MCF 10A (cell line): Measurements from ENCODE around the gene ACSL6. TPM values are rescaled to one million over a fixed set of nuclear protein-coding genes. Genes with fewer than 3 reads are reported as not detected.

Experiments
- BruUV-seq: library from RNA; stranded (reverse); fragments of 400-500 nt; replicated peaks from 2 replicates; lab custom pipeline; 2021; lab: Mats Ljungman, UMichigan
- CTCF ChIA-PET: fragments of 300-600 bp; sonication (Branson Sonifier 250); formaldehyde crosslinking; extraction: SDS; loops from one replicate; lab custom pipeline; 2021; ENCODE audit warnings: antibody characterized with exemption, inconsistent platforms; lab: Yijun Ruan, JAX
- POLR2A ChIA-PET: fragments of 300-600, 350-650 bp; sonication (Branson Sonifier 250); formaldehyde crosslinking; extraction: SDS; loops from one replicate; lab custom pipeline; 2020; ENCODE audit warnings: antibody characterized with exemption, inconsistent platforms; lab: Yijun Ruan, JAX
- DNase-seq: peaks from one replicate; pipeline ENCODE4 v3.0.0-alpha.2; 2018; ENCODE audit not compliant: unreplicated experiment
- H3K27ac Mint-ChIP-seq: one replicate; pipeline ENCODE4 v1.8.0; 2022; ENCODE audit warnings: mild to moderate bottlenecking, low read depth, mixed read lengths; ENCODE audit not compliant: unreplicated experiment
- H3K27me3 Mint-ChIP-seq: one replicate; pipeline ENCODE4 v1.8.0; 2022; ENCODE audit warnings: mixed read lengths; ENCODE audit not compliant: insufficient read depth, unreplicated experiment
- H3K36me3 Mint-ChIP-seq: one replicate; pipeline ENCODE4 v1.8.0; 2022; ENCODE audit warnings: mild to moderate bottlenecking, moderate library complexity, mixed read lengths; ENCODE audit not compliant: insufficient read depth, unreplicated experiment
- H3K4me1 Mint-ChIP-seq: one replicate; pipeline ENCODE4 v1.8.0; 2022; ENCODE audit warnings: mixed read lengths; ENCODE audit not compliant: insufficient read depth, unreplicated experiment
- H3K4me3 Mint-ChIP-seq: one replicate; pipeline ENCODE4 v1.8.0; 2022; ENCODE audit warnings: mild to moderate bottlenecking, moderate library complexity, mixed read lengths; ENCODE audit not compliant: unreplicated experiment
- H3K9me3 Mint-ChIP-seq: one replicate; pipeline ENCODE4 v1.8.0; 2022; ENCODE audit warnings: mixed read lengths; ENCODE audit not compliant: unreplicated experiment
- intact Hi-C: fragments of 100-400 bp; cut with micrococcal nuclease; formaldehyde crosslinking; loops from 2 replicates; pipeline ENCODE4 v1.14.1; 2022
- total RNA-seq: library from RNA; stranded (reverse); gene quantifications from 2 replicates; pipeline ENCODE4 v1.2.3, GENCODE V29; 2022
- TF ChIP-seq, protein P1 (sequence below): fragments of 200-600 bp; IDR thresholded peaks from one replicate; pipeline ENCODE4 v1.8.0; 2022; ENCODE audit warnings: antibody characterized with exemption, mild to moderate bottlenecking; ENCODE audit not compliant: unreplicated experiment

Gene ACSL6
- total RNA-seq, 1 experiment from 2014 or later = not detected

DNA sequence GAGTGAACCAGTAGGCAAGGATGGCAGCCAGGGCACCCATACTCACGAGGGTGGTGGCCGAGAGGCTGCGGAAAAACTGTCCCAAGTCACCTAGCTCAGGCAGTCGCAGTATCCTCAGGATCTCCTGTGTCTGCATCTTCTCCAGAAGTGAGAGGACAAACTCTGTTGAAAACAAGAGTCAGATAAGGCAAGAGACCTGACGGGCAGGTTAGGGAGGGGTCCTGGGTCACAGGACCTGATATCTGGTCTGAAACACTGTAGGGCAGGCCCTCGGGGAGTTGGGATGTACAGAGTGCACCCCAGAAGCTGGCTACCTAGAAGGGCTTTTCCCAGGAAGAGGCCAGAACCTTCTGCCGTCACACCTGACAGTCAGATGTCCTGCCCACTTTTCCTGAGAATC is 17.4 kb downstream of the ACSL6 start:
- intact Hi-C loops = no loop called here
- CTCF ChIA-PET = interaction anchor here (1.1 to 2.4 kb wide), 2 partner anchors 9 to 13 kb away, joined by 3 to 9 read pairs; no protein-coding TSS in a partner anchor
- no peaks in the 10 kb centered on the region for H3K36me3 Mint-ChIP-seq
- H3K4me3 Mint-ChIP-seq = no peak overlapping the region
- no peaks in the 10 kb centered on the region for H3K9me3 Mint-ChIP-seq
- POLR2A ChIA-PET = no interaction called here
- no peaks in the 10 kb centered on the region for H3K4me1 Mint-ChIP-seq
- no peak overlapping the region for H3K27ac Mint-ChIP-seq
- BruUV-seq = no TSS peak
- peaks cover 14% of the 10 kb centered on the region for H3K27me3 Mint-ChIP-seq
- TF ChIP-seq, protein P1, sequence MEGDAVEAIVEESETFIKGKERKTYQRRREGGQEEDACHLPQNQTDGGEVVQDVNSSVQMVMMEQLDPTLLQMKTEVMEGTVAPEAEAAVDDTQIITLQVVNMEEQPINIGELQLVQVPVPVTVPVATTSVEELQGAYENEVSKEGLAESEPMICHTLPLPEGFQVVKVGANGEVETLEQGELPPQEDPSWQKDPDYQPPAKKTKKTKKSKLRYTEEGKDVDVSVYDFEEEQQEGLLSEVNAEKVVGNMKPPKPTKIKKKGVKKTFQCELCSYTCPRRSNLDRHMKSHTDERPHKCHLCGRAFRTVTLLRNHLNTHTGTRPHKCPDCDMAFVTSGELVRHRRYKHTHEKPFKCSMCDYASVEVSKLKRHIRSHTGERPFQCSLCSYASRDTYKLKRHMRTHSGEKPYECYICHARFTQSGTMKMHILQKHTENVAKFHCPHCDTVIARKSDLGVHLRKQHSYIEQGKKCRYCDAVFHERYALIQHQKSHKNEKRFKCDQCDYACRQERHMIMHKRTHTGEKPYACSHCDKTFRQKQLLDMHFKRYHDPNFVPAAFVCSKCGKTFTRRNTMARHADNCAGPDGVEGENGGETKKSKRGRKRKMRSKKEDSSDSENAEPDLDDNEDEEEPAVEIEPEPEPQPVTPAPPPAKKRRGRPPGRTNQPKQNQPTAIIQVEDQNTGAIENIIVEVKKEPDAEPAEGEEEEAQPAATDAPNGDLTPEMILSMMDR = no peak
- DNase-seq = no peak

DNA sequence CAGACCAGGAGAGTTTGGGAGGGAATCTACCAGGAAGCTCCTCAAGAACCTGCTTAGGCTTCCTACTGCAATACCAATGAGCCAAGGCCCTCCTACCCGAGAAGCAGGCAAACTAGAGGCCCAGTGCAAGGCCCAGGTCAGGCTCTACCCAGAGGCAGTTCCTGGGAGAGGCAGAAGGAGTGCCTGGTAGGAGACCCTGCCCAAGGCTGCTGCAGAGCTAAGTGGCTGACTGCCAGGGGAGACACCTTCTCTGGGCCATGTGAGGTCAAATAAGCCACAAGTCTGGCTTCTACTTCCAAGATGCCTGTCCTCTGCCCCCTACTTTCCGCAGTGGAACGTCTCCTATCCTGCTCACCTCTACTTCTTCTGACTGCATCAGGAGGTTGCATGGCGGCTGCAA is 17.8 kb downstream of the ACSL6 start:
- H3K27ac Mint-ChIP-seq = no peak overlapping the region
- H3K27me3 Mint-ChIP-seq = peaks cover 14% of the 10 kb centered on the region
- TF ChIP-seq, protein P1 = no peak
- ChIA-PET CTCF (interaction anchor here (1.1 to 2.4 kb wide), 2 partner anchors 9 to 14 kb away, joined by 3 to 9 read pairs; no protein-coding TSS in a partner anchor), POLR2A (no interaction called here)
- DNase-seq = no peak
- H3K4me3 Mint-ChIP-seq = no peak overlapping the region
- intact Hi-C loops = no loop called here
- H3K36me3 Mint-ChIP-seq = no peaks in the 10 kb centered on the region
- no TSS peak for BruUV-seq
- no peaks in the 10 kb centered on the region for H3K9me3 Mint-ChIP-seq
- H3K4me1 Mint-ChIP-seq = no peaks in the 10 kb centered on the region

- Mint-ChIP-seq H3K27ac (no peak overlapping the region), H3K27me3 (peaks cover 14% of the 10 kb centered on the region), H3K36me3 (no peaks in the 10 kb centered on the region), H3K4me3 (no peak overlapping the region), H3K9me3 (no peaks in the 10 kb centered on the region), H3K4me1 (no peaks in the 10 kb centered on the region)
- no peak for DNase-seq
- ChIA-PET CTCF (interaction anchor here (0.6 to 2.4 kb wide), 6 partner anchors 9 to 1736 kb away, joined by 3 to 9 read pairs (median 3); no protein-coding TSS in a partner anchor), POLR2A (interaction anchor here (0.6 to 0.7 kb wide), 2 partner anchors 583 to 637 kb away, joined by 3 read pairs; no protein-coding TSS in a partner anchor)
- no TSS peak for BruUV-seq
- intact Hi-C loops = no loop called here
- TF ChIP-seq, protein P1 = no peak
These were observed 19.1 kb downstream of the ACSL6 start for GRCh38 chr5:131992370-131992769.

DNA sequence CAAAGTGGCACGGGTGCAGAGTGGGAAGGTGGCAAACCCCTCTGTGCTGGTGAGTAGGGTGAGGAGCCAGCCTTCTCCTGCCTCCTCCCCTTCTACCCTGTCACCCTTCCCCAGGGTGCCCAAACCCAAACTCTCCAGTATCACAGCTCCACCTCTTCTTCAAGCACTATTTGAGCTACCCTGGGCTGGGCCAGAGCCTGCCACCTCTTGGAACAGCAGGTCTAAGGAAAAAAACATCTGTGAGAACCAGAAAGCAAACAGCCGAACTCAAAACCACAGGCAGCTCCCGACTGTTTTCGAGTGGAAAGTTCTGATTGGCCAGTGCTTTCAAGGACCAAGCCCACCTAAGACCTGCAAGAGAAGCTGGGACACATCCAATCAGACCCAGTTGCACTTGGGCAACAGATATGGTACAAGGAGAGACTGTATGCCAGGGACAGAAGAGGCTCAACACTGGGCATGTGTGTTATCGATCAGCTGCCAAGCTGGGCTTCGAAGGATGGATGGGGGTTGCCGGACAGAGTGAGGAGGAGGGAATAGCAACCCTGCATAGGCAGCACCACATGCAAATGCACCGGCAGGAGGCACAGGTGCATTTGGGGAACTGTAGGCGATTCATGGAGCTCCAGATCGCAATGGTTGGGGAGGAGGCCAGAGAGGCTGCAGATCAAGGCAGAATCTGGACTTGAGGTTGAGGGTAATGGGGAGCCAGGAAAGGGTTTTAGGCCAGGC is 19.7 kb downstream of the ACSL6 start:
- H3K9me3 Mint-ChIP-seq = no peaks in the 10 kb centered on the region
- no TSS peak for BruUV-seq
- H3K36me3 Mint-ChIP-seq = no peaks in the 10 kb centered on the region
- CTCF ChIA-PET = interaction anchor here (0.6 to 1.0 kb wide), 3 partner anchors 9 to 1636 kb away, joined by 3 read pairs; no protein-coding TSS in a partner anchor
- no peaks in the 10 kb centered on the region for H3K4me1 Mint-ChIP-seq
- DNase-seq = no peak
- intact Hi-C loops = no loop called here
- H3K27ac Mint-ChIP-seq = no peak overlapping the region
- H3K4me3 Mint-ChIP-seq = no peak overlapping the region
- TF ChIP-seq, protein P1 = no peak
- POLR2A ChIA-PET = interaction anchor here (0.6 to 0.7 kb wide), 2 partner anchors 584 to 636 kb away, joined by 3 read pairs; no protein-coding TSS in a partner anchor
- H3K27me3 Mint-ChIP-seq = peaks cover 14% of the 10 kb centered on the region
